Loucy (cell line): ENCODE measurements around the gene CD83.

Source experiments
- H2AFZ ChIP-seq: fragments of 200-600 bp; sonication (generic); 2 replicates; pipeline ENCODE4 v1.6.0; 2016; ENCODE audit warnings: antibody characterized with exemption, mild to moderate bottlenecking, low read length, moderate library complexity
- H3F3A ChIP-seq: fragments of 200-600 bp; 2 replicates; pipeline ENCODE4 v1.6.0; 2016; ENCODE audit warnings: antibody characterized with exemption, low read depth, mild to moderate bottlenecking
- H3K27me3 ChIP-seq: fragments of 200-600 bp; sonication (generic); 2 replicates; pipeline ENCODE4 v1.6.1; 2014; ENCODE audit warnings: low read length, mild to moderate bottlenecking; ENCODE audit not compliant: insufficient read depth, poor library complexity, severe bottlenecking
- H3K36me3 ChIP-seq: fragments of 200-600 bp; sonication (generic); 2 replicates; pipeline ENCODE4 v1.6.1; 2016; ENCODE audit warnings: low read length; ENCODE audit not compliant: insufficient read depth
- H3K4me1 ChIP-seq: fragments of 200-600 bp; sonication (generic); 2 replicates; pipeline ENCODE4 v1.5.1; 2014; ENCODE audit warnings: low read length, mild to moderate bottlenecking; ENCODE audit not compliant: insufficient read depth, poor library complexity, severe bottlenecking
- H3K4me2 ChIP-seq: fragments of 200-600 bp; sonication (generic); 2 replicates; pipeline ENCODE4 v1.6.0; 2014; ENCODE audit warnings: antibody characterized with exemption, low read length, low read depth, mild to moderate bottlenecking; ENCODE audit not compliant: poor library complexity, severe bottlenecking
- H3K4me3 ChIP-seq: fragments of 200-600 bp; sonication (generic); 2 replicates; pipeline ENCODE4 v1.5.1; 2014; ENCODE audit warnings: low read length, mild to moderate bottlenecking, mixed read lengths; ENCODE audit not compliant: poor library complexity, severe bottlenecking
- H3K79me2 ChIP-seq: fragments of 200-600 bp; sonication (generic); 2 replicates; pipeline ENCODE4 v1.6.1; 2014; ENCODE audit warnings: low read length; ENCODE audit not compliant: insufficient read depth
- H3K9ac ChIP-seq: fragments of 200-600 bp; sonication (generic); 2 replicates; pipeline ENCODE4 v1.6.0; 2014; ENCODE audit warnings: mild to moderate bottlenecking, low read depth, low read length, moderate library complexity; ENCODE audit not compliant: poor library complexity, severe bottlenecking
- H3K9me2 ChIP-seq: fragments of 200-600 bp; sonication (generic); replicated peaks from 2 replicates; pipeline ENCODE4 v1.6.1; 2016; ENCODE audit warnings: low read depth, low read length, mixed read lengths
- H3K9me3 ChIP-seq: fragments of 200-600 bp; sonication (generic); 2 replicates; pipeline ENCODE4 v1.6.1; 2014; ENCODE audit warnings: mild to moderate bottlenecking, antibody characterized with exemption, low read length, low read depth; ENCODE audit not compliant: insufficient read depth
- H4K20me1 ChIP-seq: fragments of 200-600 bp; sonication (generic); 2 replicates; pipeline ENCODE4 v1.6.0; 2014; ENCODE audit warnings: antibody characterized with exemption, low read length, mild to moderate bottlenecking; ENCODE audit not compliant: insufficient read depth, poor library complexity, severe bottlenecking
- EZH2phosphoT487 ChIP-seq: fragments of 200-600 bp; IDR thresholded peaks from 2 replicates; pipeline ENCODE4 v1.6.1; 2018; ENCODE audit warnings: antibody characterized with exemption, mild to moderate bottlenecking, moderate library complexity, borderline replicate concordance
- TF ChIP-seq, protein P1 (sequence below): fragments of 200-600 bp; sonication (generic); conservative IDR thresholded peaks from 2 replicates; pipeline ENCODE4 v1.5.1; 2014; ENCODE audit warnings: mild to moderate bottlenecking, antibody characterized with exemption, low read length

CD83 gene

DNA sequence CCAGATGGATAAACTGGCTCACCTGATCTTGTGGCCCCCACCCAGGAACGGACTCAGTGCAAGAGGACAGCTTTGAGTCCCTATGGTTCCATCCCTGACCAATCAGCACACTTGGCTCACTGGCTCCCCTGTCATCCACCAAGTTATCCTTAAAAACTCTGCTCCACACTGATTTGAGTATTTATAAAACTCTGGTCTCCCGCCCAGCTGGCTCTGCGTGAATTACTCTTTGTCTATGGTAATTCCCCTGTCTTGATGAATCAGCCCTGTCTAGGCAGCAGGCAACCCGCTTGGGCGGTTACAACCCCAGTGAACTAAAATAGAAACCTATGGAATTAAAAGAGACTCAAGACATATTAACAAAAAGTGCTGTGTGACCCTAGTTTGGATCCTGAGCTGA lies 38.1 kb upstream of the CD83 start:
- TF ChIP-seq, protein P1, sequence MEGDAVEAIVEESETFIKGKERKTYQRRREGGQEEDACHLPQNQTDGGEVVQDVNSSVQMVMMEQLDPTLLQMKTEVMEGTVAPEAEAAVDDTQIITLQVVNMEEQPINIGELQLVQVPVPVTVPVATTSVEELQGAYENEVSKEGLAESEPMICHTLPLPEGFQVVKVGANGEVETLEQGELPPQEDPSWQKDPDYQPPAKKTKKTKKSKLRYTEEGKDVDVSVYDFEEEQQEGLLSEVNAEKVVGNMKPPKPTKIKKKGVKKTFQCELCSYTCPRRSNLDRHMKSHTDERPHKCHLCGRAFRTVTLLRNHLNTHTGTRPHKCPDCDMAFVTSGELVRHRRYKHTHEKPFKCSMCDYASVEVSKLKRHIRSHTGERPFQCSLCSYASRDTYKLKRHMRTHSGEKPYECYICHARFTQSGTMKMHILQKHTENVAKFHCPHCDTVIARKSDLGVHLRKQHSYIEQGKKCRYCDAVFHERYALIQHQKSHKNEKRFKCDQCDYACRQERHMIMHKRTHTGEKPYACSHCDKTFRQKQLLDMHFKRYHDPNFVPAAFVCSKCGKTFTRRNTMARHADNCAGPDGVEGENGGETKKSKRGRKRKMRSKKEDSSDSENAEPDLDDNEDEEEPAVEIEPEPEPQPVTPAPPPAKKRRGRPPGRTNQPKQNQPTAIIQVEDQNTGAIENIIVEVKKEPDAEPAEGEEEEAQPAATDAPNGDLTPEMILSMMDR = no peak
- TF ChIP-seq EZH2phosphoT487 = no peak
- Histone ChIP-seq H3K27me3 (no peaks in the 10 kb centered on the region), H3K79me2 (no peaks in the 10 kb centered on the region), H3K36me3 (no peaks in the 10 kb centered on the region), H3K4me1 (peaks cover 8% of the 10 kb centered on the region), H2AFZ (no peak overlapping the region), H4K20me1 (no peaks in the 10 kb centered on the region), H3K9me3 (no peaks in the 10 kb centered on the region), H3K9me2 (no peaks in the 10 kb centered on the region), H3F3A (no peaks in the 10 kb centered on the region), H3K4me2 (no peak overlapping the region), H3K4me3 (no peak overlapping the region), H3K9ac (no peak overlapping the region)

DNA sequence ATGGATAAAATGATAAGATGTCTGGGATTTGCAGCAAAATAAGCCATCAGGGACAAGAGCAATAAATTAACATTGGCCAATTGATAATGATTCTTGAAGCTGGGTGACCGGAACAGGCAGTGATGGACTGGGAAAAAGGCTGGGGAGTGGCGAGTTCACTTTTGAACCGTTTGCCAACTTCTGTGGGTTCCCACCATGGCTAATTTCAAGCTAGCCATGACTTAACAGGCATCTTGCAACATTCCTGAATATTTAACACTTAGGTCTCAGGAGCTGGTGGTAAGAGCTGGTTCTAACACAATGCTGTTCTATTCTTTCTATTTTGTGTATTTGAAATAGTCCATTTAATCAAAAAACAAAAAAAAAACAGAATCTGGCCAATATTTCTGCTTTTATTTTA lies 37.6 kb upstream of the CD83 start:
- Histone ChIP-seq H3K9ac (no peak overlapping the region), H3K36me3 (no peaks in the 10 kb centered on the region), H4K20me1 (no peaks in the 10 kb centered on the region), H3K27me3 (no peaks in the 10 kb centered on the region), H3K4me3 (no peak overlapping the region), H3K9me3 (no peaks in the 10 kb centered on the region), H3K79me2 (no peaks in the 10 kb centered on the region), H3K4me2 (no peak overlapping the region), H3K4me1 (peaks cover 6% of the 10 kb centered on the region), H2AFZ (no peak overlapping the region), H3K9me2 (no peaks in the 10 kb centered on the region), H3F3A (no peaks in the 10 kb centered on the region)
- TF ChIP-seq EZH2phosphoT487 = no peak
- TF ChIP-seq, protein P1 = no peak

DNA sequence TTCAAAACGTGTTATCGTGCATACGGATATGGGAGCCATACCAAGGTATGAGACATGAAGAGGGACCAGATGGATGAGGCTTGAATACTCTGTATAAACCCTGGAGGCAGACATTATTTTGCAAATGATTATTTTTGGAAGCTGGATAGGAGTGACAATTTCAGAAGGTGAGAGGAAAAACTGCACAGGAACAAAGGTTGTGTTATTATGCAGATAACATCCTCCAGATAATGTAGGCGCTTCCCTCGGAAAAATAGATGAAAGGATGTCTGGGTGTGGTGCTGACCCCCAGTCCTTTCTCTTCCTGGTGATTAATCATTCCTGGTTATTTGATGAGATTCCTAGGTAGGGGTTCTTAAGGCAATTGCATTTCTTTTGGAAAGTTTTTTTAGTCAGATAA lies 36.4 kb upstream of the CD83 start:
- Histone ChIP-seq H3K27me3 (no peaks in the 10 kb centered on the region), H2AFZ (no peak overlapping the region), H3K9ac (no peak overlapping the region), H3K4me1 (no peaks in the 10 kb centered on the region), H4K20me1 (no peaks in the 10 kb centered on the region), H3K9me2 (no peaks in the 10 kb centered on the region), H3K9me3 (no peaks in the 10 kb centered on the region), H3K79me2 (no peaks in the 10 kb centered on the region), H3K36me3 (no peaks in the 10 kb centered on the region), H3K4me2 (no peak overlapping the region), H3F3A (no peaks in the 10 kb centered on the region), H3K4me3 (no peak overlapping the region)
- TF ChIP-seq, protein P1 = no peak
- TF ChIP-seq EZH2phosphoT487 = no peak
